ENCODE data around the gene CEP112.

DNA sequence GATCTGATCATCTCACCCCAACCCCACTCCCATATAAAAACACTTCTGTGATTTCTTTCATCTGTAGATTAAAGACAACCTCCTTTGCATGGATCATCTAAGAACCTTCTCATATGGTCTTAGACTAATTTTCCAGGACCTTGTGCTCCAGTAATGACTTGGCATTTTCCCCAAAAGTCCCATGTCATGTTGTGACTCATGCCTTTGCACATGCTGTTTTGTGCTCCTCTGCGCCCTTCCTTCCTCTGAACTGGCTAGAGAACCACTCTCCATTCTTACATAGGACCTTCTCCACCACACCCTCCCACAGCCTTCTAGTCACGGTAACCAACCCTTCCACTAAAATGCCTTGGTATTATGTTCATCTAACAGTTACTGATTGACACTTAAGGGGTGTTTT is 531.0 kb downstream of the CEP112 start:
- TF ChIP-seq, protein P1, sequence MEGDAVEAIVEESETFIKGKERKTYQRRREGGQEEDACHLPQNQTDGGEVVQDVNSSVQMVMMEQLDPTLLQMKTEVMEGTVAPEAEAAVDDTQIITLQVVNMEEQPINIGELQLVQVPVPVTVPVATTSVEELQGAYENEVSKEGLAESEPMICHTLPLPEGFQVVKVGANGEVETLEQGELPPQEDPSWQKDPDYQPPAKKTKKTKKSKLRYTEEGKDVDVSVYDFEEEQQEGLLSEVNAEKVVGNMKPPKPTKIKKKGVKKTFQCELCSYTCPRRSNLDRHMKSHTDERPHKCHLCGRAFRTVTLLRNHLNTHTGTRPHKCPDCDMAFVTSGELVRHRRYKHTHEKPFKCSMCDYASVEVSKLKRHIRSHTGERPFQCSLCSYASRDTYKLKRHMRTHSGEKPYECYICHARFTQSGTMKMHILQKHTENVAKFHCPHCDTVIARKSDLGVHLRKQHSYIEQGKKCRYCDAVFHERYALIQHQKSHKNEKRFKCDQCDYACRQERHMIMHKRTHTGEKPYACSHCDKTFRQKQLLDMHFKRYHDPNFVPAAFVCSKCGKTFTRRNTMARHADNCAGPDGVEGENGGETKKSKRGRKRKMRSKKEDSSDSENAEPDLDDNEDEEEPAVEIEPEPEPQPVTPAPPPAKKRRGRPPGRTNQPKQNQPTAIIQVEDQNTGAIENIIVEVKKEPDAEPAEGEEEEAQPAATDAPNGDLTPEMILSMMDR (IDR thresholded peaks at IDR 0.05): no peak
- TF ChIP-seq POLR2A (IDR thresholded peaks at IDR 0.05): no peak
